Stomach (tissue), 9 donors: ENCODE measurements around the gene MUC5B. TPM values are rescaled to one million over a fixed set of nuclear protein-coding genes. Genes with fewer than 3 reads are reported as not detected.
"Not testable (repeated sequence)": the region's sequence is repeated elsewhere in the genome, so short reads cannot be mapped to it uniquely, and the experiment has no call there.

Source experiments
- DNase-seq, 2 donors: peaks; one replicate each; pipeline versions ENCODE4 v3.0.0 to v3.0.0-alpha.2; 2013 to 2019
- H3K27ac ChIP-seq, 5 donors: fragments of 200-600 bp in 4 of 5; sonication (generic) in 4 of 5; one replicate each; pipeline ENCODE4 v1.5.1; 2013 to 2019; ENCODE audit warnings: mild to moderate bottlenecking in 1 of 5, moderate library complexity in 1 of 5
- H3K27me3 ChIP-seq, 3 donors: fragments of 200-600 bp; sonication (generic); one replicate each; pipeline ENCODE4 v1.5.1; 2017 to 2019; ENCODE audit warnings: mixed run types in 1 of 3
- H3K36me3 ChIP-seq, 4 donors: fragments of 200-600 bp; sonication (generic); 1 replicate in 3 of 4; 2 replicates in 1 of 4; pipeline ENCODE4 v1.5.1; 2016 to 2019
- H3K4me1 ChIP-seq, 4 donors: fragments of 200-600 bp; sonication (generic); one replicate each; pipeline ENCODE4 v1.5.1; 2016 to 2019
- H3K4me3 ChIP-seq, 4 donors: fragments of 200-600 bp; sonication (generic) in 3 of 4; one replicate each; pipeline ENCODE4 v1.5.1; 2016 to 2019; ENCODE audit warnings: mild to moderate bottlenecking in 1 of 4
- H3K9me3 ChIP-seq, 4 donors: fragments of 200-600 bp; sonication (generic); one replicate each; pipeline ENCODE4 v1.5.1; 2016 to 2019
- CTCF ChIP-seq, 7 experiments: fragments of 450-650 bp in 4 of 7; fragments of 200-600 bp in 3 of 7; sonication (generic) in 3 of 7; IDR thresholded peaks; one replicate each; pipeline ENCODE4 v1.5.1; 2016 to 2019; ENCODE audit warnings: antibody characterized with exemption in 7 of 7, control low read depth in 2 of 7, mild to moderate bottlenecking in 1 of 7
- POLR2A ChIP-seq, 4 donors: fragments of 450-650 bp; IDR thresholded peaks; one replicate each; pipeline ENCODE4 v1.6.1; 2016; ENCODE audit warnings: antibody characterized with exemption in 4 of 4, control low read depth in 2 of 4, mild to moderate bottlenecking in 1 of 4, moderate library complexity in 1 of 4
- POLR2AphosphoS5 ChIP-seq, 3 donors: sonication (generic); formaldehyde crosslinking; IDR thresholded peaks; one replicate each; pipeline ENCODE4 v1.6.1; 2016; ENCODE audit warnings: antibody characterized with exemption in 3 of 3
- WGBS, 5 donors: extraction: QIAGEN DNeasy Blood & Tissue Kit in 3 of 5; methylation state at CpG; one replicate each; pipeline versions ENCODE4 v1.1.5 to v1.1.7; 2013 to 2018; 5-methylcytosine and 5-hydroxymethylcytosine counted together
- intact Hi-C: fragments of 100-400 bp; cut with DNase I; formaldehyde crosslinking; loops from one replicate; pipeline ENCODE4 v1.15.1; 2023; ENCODE audit warnings: low total_unique reads
- polyA plus RNA-seq, 3 donors: library from polyadenylated mRNA; stranded (reverse); fragments of 200-250 nt; gene quantifications; one replicate each; pipeline ENCODE4 v1.2.3, GENCODE V29; 2013
- total RNA-seq, 5 donors: library from RNA; depleted of rRNA; stranded (reverse); fragments of >200 nt; gene quantifications; one replicate each; pipeline versions ENCODE4 v1.1.0 to v1.2.3, GENCODE V29; 2014 to 2016
- donor health status: healthy with polysubstance abuse.
- donor health status: Bipolar disorder and iron deficiency.
- donor health status: healthy.

Gene MUC5B
- total and polyA plus RNA-seq, 8 donors, result under 0.01 to 516 (median 6.6) TPM

- 80 to 93% (median 89%) methylated on average over 1 to 10 of the region's 10 CpGs for WGBS, 5 donors
These were observed 41.4 kb upstream of the MUC5B start for GRCh38 chr11:1181420-1181819.

GRCh38 chr11:1181853-1182535 lies 40.9 kb upstream of the MUC5B start:
- Histone ChIP-seq H3K9me3 (no peaks in the 10 kb centered on the region), H3K36me3 (peaks cover 0 to 59% (median 28%) of the 10 kb centered on the region in 4 donors), H3K4me3 (no peak overlapping the region), H3K4me1 (no peaks in the 10 kb centered on the region), H3K27me3 (peaks cover 0 to 29% (median 0%) of the 10 kb centered on the region in 3 donors), H3K27ac (no peak overlapping the region)
- 84 to 91% (median 86%) methylated on average over 9 to 41 of the region's 41 CpGs for WGBS, 5 donors
- DNase-seq, result no peak
- intact Hi-C loops, result no loop called here
- TF ChIP-seq CTCF (IDR thresholded peaks at IDR 0.05) (no peak), POLR2AphosphoS5 (IDR thresholded peaks at IDR 0.05) (peak in 1 of 3 donors; percentile 14), POLR2A (IDR thresholded peaks at IDR 0.05) (no peak)

More at GRCh38 chr11:1181420-1181819, 41.4 kb upstream of the MUC5B start:
- Histone ChIP-seq H3K9me3 (no peaks in the 10 kb centered on the region), H3K36me3 (peaks cover 0 to 61% (median 30%) of the 10 kb centered on the region in 4 donors), H3K27ac (no peak overlapping the region), H3K4me3 (no peak overlapping the region), H3K4me1 (no peaks in the 10 kb centered on the region), H3K27me3 (peaks cover 0 to 29% (median 0%) of the 10 kb centered on the region in 3 donors)
- DNase-seq, result no peak
- TF ChIP-seq POLR2AphosphoS5 (IDR thresholded peaks at IDR 0.05) (no peak), POLR2A (IDR thresholded peaks at IDR 0.05) (no peak)
- intact Hi-C loops, result no loop called here

- H3K4me1 ChIP-seq, H3K4me3 ChIP-seq, H3K9me3 ChIP-seq, DNase-seq, H3K27ac ChIP-seq, intact Hi-C loops: not testable (repeated sequence)
- H3K36me3 ChIP-seq, result peaks cover 0 to 42% (median 19%) of the 10 kb centered on the region in 4 donors
- 93 to 98% (median 96%) methylated on average over 8 to 18 of the region's 22 CpGs for WGBS, 5 donors
- peaks cover 0 to 29% (median under 1%) of the 10 kb centered on the region in 3 donors for H3K27me3 ChIP-seq
These were observed 38.7 kb upstream of the MUC5B start for GRCh38 chr11:1184139-1184538.

GRCh38 chr11:1188451-1189130 lies 34.3 kb upstream of the MUC5B start:
- H3K9me3 ChIP-seq, intact Hi-C loops, H3K4me1 ChIP-seq, H3K27ac ChIP-seq, DNase-seq, H3K4me3 ChIP-seq: not testable (repeated sequence)
- peaks cover 0 to 15% (median 6%) of the 10 kb centered on the region in 3 donors for H3K27me3 ChIP-seq
- WGBS, 5 donors, result 73 to 86% (median 85%) methylated on average over 3 to 15 of the region's 15 CpGs
- H3K36me3 ChIP-seq, result peaks cover 0 to 31% (median 18%) of the 10 kb centered on the region in 4 donors

- H3K4me3 ChIP-seq, H3K4me1 ChIP-seq, H3K9me3 ChIP-seq, H3K27ac ChIP-seq, DNase-seq, intact Hi-C loops: not testable (repeated sequence)
- 78 to 92% (median 85%) methylated on average over 7 to 11 of the region's 12 CpGs for WGBS, 5 donors
- H3K36me3 ChIP-seq, result peaks cover 0 to 43% (median 24%) of the 10 kb centered on the region in 4 donors
- H3K27me3 ChIP-seq, result peaks cover 0 to 20% (median 6%) of the 10 kb centered on the region in 3 donors
These were observed 33.0 kb upstream of the MUC5B start for GRCh38 chr11:1189816-1190215.

- WGBS, 5 donors, result 85 to 93% (median 88%) methylated on average over 18 to 22 of the region's 22 CpGs
- H3K27ac ChIP-seq, H3K4me1 ChIP-seq, intact Hi-C loops, H3K9me3 ChIP-seq, H3K4me3 ChIP-seq, DNase-seq: not testable (repeated sequence)
- H3K36me3 ChIP-seq, result peaks cover 0 to 57% (median 31%) of the 10 kb centered on the region in 4 donors
- H3K27me3 ChIP-seq, result peaks cover 0 to 41% (median 6%) of the 10 kb centered on the region in 3 donors
These were observed 30.9 kb upstream of the MUC5B start for GRCh38 chr11:1191786-1192470.
